ENCODE data around the gene PCDH8.
A peak's percentile ranks its signal among the peaks of the same experiment; 100 is the strongest.

The PCDH8 gene

GRCh38 chr13:52848455-52849195 is at the start of gene PCDH8:
Gene PCDH8 (minus strand): TSS chr13:52848640. CDS start chr13:52848436, 204 bp downstream.
- DNase-seq (ENCODE audit: insufficient read length, low spot score) (no peak), FAIRE-seq (no peak)

- FAIRE-seq: no peak
Measured at GRCh38 chr13:52896827-52897659, 48.6 kb upstream of the PCDH8 start.

GRCh38 chr13:52894413-52894812 is 46.0 kb upstream of the PCDH8 start:
- no peak for DNase-seq (ENCODE audit: insufficient read length, low spot score)
- no peak for FAIRE-seq

More at GRCh38 chr13:52896827-52897659, 48.6 kb upstream of the PCDH8 start:
- DNase-seq (ENCODE audit: insufficient read length, low spot score): no peak

- no peak for FAIRE-seq
- DNase-seq (ENCODE audit: insufficient read length, low spot score): no peak
Measured at GRCh38 chr13:52892925-52893324, 44.5 kb upstream of the PCDH8 start.

GRCh38 chr13:52891706-52892105 is 43.3 kb upstream of the PCDH8 start:
- FAIRE-seq: no peak
- DNase-seq (ENCODE audit: insufficient read length, low spot score): no peak

- FAIRE-seq (no peak), DNase-seq (ENCODE audit: insufficient read length, low spot score) (no peak)
Measured at GRCh38 chr13:52887165-52887564, 38.7 kb upstream of the PCDH8 start.

GRCh38 chr13:52885141-52885540 is 36.7 kb upstream of the PCDH8 start:
- FAIRE-seq (no peak), DNase-seq (ENCODE audit: insufficient read length, low spot score) (no peak)

GRCh38 chr13:52884429-52885010 is 36.1 kb upstream of the PCDH8 start:
- no peak for DNase-seq (ENCODE audit: insufficient read length, low spot score)
- no peak for FAIRE-seq

GRCh38 chr13:52882785-52883184 is 34.3 kb upstream of the PCDH8 start:
- no peak for FAIRE-seq
- DNase-seq (ENCODE audit: insufficient read length, low spot score): no peak

GRCh38 chr13:52879950-52880741 is 31.7 kb upstream of the PCDH8 start:
- no peak for DNase-seq (ENCODE audit: insufficient read length, low spot score)
- FAIRE-seq: no peak

GRCh38 chr13:52878831-52879230 is 30.4 kb upstream of the PCDH8 start:
- DNase-seq (ENCODE audit: insufficient read length, low spot score): no peak
- FAIRE-seq: no peak

- DNase-seq (ENCODE audit: insufficient read length, low spot score): no peak
- no peak for FAIRE-seq
Measured at GRCh38 chr13:52870143-52870542, 21.7 kb upstream of the PCDH8 start.

GRCh38 chr13:52869621-52870020 is 21.2 kb upstream of the PCDH8 start:
- no peak for FAIRE-seq
- DNase-seq (ENCODE audit: insufficient read length, low spot score): no peak

GRCh38 chr13:52869050-52869449 is 20.6 kb upstream of the PCDH8 start:
- DNase-seq (ENCODE audit: insufficient read length, low spot score) (no peak), FAIRE-seq (no peak)

- FAIRE-seq: no peak
Measured at GRCh38 chr13:52868190-52868589, 19.8 kb upstream of the PCDH8 start.

GRCh38 chr13:52864941-52865340 is 16.5 kb upstream of the PCDH8 start:
- DNase-seq (ENCODE audit: insufficient read length, low spot score) (no peak), FAIRE-seq (no peak)

More at GRCh38 chr13:52868190-52868589, 19.8 kb upstream of the PCDH8 start:
- DNase-seq (ENCODE audit: insufficient read length, low spot score): no peak

- FAIRE-seq (no peak), DNase-seq (ENCODE audit: insufficient read length, low spot score) (no peak)
Measured at GRCh38 chr13:52862358-52863206, 14.1 kb upstream of the PCDH8 start.

GRCh38 chr13:52852444-52852843 is 4.0 kb upstream of the PCDH8 start:
- FAIRE-seq (no peak), DNase-seq (ENCODE audit: insufficient read length, low spot score) (no peak)

- peak; percentile 85 for FAIRE-seq
Measured at GRCh38 chr13:52851137-52851962, 2.9 kb upstream of the PCDH8 start.

More at GRCh38 chr13:52851137-52851962, 2.9 kb upstream of the PCDH8 start:
- DNase-seq (ENCODE audit: insufficient read length, low spot score): no peak
